GM13976 (cell line): ENCODE data around the gene EMB.
"Not testable (repeated sequence)": the region's sequence is repeated elsewhere in the genome, so short reads cannot be mapped to it uniquely, and the experiment has no call there.

Source experiments
- DNase-seq: peaks from one replicate; pipeline ENCODE4 v3.0.0; 2012; ENCODE audit warnings: low spot score
- in situ Hi-C: fragments of 300-500 bp; cut with MboI; formaldehyde crosslinking; loops from one replicate; pipeline ENCODE4 v1.12.0; 2022; ENCODE audit warnings: low sequenced_read_pairs, mixed read lengths, inconsistent platforms; ENCODE audit not compliant: unreplicated experiment
- TF ChIP-seq, protein P1 (sequence below): IDR thresholded peaks from 2 replicates; pipeline ENCODE4 v1.5.1; 2012; ENCODE audit warnings: borderline replicate concordance, mild to moderate bottlenecking; ENCODE audit not compliant: insufficient read depth; ENCODE audit errors: extremely low read depth, missing control alignments, control extremely low read depth

The EMB gene

DNA sequence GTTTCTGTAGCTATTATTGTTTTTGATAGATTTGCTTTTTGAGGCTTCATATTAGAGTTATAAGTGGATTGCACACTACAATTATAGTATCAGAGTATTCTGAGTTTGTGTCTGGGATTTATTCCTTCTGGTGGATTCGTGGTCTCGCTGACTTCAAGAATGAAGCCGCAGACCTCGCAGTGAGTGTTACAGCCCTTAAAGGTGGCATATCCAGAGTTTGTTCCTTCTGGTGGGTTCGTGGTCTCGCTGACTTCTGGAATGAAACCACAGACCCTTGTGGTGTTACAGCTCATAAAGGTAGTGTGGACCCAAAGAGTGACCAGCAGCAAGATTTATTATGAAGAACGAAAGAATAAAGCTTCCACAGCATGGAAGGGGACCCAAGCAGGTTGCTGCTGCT lies 6.9 kb upstream of the EMB start:
- TF ChIP-seq, protein P1, sequence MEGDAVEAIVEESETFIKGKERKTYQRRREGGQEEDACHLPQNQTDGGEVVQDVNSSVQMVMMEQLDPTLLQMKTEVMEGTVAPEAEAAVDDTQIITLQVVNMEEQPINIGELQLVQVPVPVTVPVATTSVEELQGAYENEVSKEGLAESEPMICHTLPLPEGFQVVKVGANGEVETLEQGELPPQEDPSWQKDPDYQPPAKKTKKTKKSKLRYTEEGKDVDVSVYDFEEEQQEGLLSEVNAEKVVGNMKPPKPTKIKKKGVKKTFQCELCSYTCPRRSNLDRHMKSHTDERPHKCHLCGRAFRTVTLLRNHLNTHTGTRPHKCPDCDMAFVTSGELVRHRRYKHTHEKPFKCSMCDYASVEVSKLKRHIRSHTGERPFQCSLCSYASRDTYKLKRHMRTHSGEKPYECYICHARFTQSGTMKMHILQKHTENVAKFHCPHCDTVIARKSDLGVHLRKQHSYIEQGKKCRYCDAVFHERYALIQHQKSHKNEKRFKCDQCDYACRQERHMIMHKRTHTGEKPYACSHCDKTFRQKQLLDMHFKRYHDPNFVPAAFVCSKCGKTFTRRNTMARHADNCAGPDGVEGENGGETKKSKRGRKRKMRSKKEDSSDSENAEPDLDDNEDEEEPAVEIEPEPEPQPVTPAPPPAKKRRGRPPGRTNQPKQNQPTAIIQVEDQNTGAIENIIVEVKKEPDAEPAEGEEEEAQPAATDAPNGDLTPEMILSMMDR = no peak
- in situ Hi-C loops = loop anchor here (25.0 kb wide), 1 partner anchor 289 kb away; no protein-coding TSS in a partner anchor
- no peak for DNase-seq

DNA sequence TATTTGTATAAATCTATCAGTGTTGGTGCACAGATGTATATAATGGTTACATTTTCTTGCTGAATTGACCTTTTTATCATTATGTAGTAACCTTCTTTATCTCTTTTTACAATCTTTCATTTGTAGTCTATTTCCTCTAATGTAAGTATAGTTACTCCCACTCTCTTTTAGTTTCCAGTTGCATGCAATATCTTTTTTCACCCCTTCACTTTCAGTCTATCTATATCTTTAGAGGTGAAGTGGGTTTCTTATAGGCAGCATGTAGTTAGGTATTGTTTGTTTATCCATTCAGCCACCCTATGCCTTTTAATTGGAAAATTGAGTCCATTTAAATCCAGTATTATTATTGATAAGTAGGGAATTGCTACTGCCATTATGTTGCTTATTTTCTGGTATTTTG lies 6.1 kb upstream of the EMB start:
- TF ChIP-seq, protein P1 = no peak
- DNase-seq = no peak
- in situ Hi-C loops = loop anchor here (25.0 kb wide), 1 partner anchor 290 kb away; no protein-coding TSS in a partner anchor

DNA sequence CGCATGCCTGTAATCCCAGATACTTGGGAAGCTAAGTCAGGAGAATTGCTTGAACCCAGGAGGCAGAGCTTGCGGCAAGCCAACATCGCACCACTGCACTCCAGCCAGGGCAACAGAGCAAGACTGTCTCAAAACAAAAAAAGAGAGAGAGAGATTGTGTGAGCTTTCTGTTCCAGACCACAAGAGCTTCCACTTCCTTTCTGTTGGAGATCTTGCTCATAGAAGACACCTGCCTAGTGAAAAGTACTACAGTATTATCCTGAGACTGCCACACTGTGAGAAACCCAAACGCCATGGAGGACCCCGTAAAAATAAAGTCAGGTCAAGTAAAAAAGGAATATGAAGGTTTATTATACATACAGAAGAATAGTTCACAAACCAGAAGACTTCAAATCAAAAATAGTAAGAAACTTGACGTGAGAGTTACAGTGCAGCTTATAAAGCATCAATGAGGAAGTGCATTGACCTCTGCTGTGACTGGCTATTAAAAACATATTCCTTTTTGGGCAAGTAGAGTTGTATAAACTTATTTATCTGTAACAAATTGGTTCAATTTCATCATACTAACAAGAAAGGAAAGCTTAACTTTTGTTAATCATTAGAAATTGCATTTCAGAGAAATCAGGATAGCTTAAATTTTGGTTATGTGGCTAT lies 4.3 kb upstream of the EMB start:
- in situ Hi-C loops = loop anchor here (25.0 kb wide), 1 partner anchor 292 kb away; no protein-coding TSS in a partner anchor
- peak; percentile 29 for DNase-seq
- TF ChIP-seq, protein P1 = no peak

DNA sequence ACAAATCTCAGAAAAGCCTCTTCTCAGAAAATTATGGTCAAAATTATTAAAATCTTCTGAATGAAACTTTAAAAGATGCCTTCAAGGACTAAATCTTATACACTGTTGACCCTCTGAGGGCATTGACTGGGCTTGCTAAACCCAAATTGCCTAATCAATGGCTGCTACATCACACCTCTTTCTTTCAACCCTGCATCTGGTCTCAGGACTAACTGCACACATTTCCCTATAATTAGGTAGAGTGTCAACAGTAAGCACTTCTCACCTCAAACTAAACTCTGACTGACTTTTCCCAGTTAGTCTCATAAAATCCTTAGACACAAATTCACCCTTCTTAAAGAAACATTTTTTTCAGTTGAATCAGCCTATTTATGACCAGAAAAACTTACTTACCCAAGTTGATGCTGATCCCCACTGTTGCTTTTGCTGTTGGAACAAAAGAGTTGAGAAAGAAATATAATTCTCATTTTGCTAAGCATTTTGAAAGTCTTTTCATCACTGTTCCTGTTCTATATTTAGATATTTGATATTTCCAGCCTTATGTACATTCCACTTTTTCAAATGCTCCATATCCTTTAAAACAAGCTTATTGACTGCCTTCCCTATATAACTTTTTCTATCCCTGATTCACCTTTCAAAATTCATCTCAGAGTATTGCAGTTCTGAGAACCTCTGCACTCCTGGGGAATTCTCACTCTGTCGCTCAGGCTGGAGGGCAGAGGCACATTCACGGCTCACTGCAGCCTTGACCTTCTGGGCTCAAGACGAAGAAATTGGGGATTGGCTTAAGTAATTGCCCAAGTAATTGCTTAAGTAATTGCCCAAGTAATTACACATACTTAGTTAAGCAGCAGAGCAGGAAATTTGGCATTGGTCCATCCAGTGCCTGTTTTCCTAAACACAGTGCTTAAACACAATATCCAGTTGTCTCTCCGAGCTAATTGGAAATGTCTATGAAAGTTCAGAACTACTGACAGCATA lies 1.8 kb upstream of the EMB start:
- in situ Hi-C loops = loop anchor here (25.0 kb wide), 1 partner anchor 294 kb away; no protein-coding TSS in a partner anchor
- DNase-seq = not testable (repeated sequence)

DNA sequence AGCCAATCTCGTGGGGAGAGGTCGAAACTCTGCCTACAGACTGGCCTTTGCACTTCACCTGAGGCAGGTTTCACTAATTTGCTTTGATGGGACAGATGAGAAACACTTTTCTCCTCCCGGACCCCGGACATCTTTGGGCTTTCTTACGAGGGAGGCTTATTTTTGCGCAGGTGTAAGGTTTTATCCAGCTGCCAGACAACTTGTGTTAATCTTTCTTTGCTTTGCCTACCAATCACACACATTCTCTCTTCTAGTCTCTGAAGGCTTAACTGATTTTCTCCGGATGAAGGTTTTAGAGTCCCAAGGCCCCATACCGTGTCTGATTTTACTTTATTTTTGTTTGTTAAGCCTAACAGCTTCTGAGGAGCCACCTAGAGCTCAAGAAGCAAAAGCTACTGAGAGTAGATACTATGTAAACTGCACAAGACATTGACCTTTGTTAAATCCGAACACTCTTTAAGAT lies 436 bp upstream of the EMB start:
- DNase-seq = no peak
- TF ChIP-seq, protein P1 = no peak
- in situ Hi-C loops = loop anchor here (25.0 kb wide), 1 partner anchor 296 kb away; no protein-coding TSS in a partner anchor

DNA sequence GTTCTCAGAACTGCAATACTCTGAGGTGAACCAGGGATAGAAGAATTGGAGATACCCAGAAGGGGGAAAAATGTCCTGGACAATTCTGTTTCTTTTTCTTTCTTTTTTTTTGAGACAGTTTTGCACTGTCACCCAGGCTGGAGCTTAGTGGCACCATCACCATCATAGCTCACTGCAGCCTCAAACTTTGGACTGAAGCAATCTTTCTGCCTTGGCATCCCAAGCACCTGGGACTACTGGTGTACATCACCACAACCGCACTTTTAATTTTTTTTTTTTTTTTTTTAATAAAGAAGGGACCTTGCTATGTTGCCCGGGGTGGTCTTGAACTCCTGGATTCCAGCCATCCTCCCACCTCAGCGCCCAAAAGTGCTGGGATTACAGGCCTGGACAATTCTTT lies 1.9 kb downstream of the EMB start:
- TF ChIP-seq, protein P1 = no peak
- in situ Hi-C loops = loop anchor here (25.0 kb wide), 1 partner anchor 298 kb away; no protein-coding TSS in a partner anchor
- DNase-seq = no peak

DNA sequence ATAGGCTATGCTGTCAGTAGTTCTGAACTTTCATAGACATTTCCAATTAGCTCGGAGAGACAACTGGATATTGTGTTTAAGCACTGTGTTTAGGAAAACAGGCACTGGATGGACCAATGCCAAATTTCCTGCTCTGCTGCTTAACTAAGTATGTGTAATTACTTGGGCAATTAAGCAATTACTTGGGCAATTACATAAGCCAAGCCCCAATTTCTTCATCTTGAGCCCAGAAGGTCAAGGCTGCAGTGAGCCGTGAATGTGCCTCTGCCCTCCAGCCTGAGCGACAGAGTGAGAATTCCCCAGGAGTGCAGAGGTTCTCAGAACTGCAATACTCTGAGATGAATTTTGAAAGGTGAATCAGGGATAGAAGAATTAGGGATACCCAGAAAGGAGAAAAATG lies 3.0 kb downstream of the EMB start:
- in situ Hi-C loops = loop anchor here (25.0 kb wide), 1 partner anchor 299 kb away; no protein-coding TSS in a partner anchor
- DNase-seq = not testable (repeated sequence)
